CD8-positive, alpha-beta memory T cell (primary cell): Measurements from ENCODE around the gene UBAC2. TPM values are rescaled to one million over a fixed set of nuclear protein-coding genes. Genes with fewer than 3 reads are reported as not detected.
A peak's percentile ranks its signal among the peaks of the same experiment; 100 is the strongest.

Source experiments
- CTCF ChIA-PET: fragments of 350-600 bp; sonication (Branson Sonifier 250); formaldehyde crosslinking; loops from one replicate; lab custom pipeline; 2021; ENCODE audit warnings: antibody characterized with exemption; lab: Charles Lee
- POLR2A ChIA-PET: fragments of 350-600 bp; sonication (Branson Sonifier 250); formaldehyde crosslinking; loops from one replicate; lab custom pipeline; 2021; ENCODE audit warnings: antibody characterized with exemption; lab: Charles Lee
- DNase-seq, 5 donors: peaks; one replicate each; pipeline versions ENCODE4 v3.0.0 to v3.0.0-alpha.2; 2020 to 2022; ENCODE audit warnings: mixed read lengths in 1 of 5
- H3K27ac ChIP-seq: one replicate; pipeline ENCODE4 v1.7.0; 2013; ENCODE audit warnings: low read depth, mild to moderate bottlenecking, low read length, moderate library complexity
- H3K27me3 ChIP-seq: 2 replicates; pipeline ENCODE4 v1.7.0; 2013; ENCODE audit warnings: low read length, mild to moderate bottlenecking; ENCODE audit not compliant: insufficient read depth, poor library complexity, severe bottlenecking
- H3K36me3 ChIP-seq: 2 replicates; pipeline ENCODE4 v1.7.0; 2013; ENCODE audit warnings: mild to moderate bottlenecking, low read length, moderate library complexity; ENCODE audit not compliant: insufficient read depth
- H3K4me1 ChIP-seq: 2 replicates; pipeline ENCODE4 v1.7.0; 2013; ENCODE audit warnings: mild to moderate bottlenecking, low read length, moderate library complexity; ENCODE audit not compliant: insufficient read depth
- H3K4me3 ChIP-seq: 2 replicates; pipeline ENCODE4 v1.7.0; 2013; ENCODE audit warnings: mild to moderate bottlenecking, low read length
- H3K9me3 ChIP-seq: 2 replicates; pipeline ENCODE4 v1.7.0; 2013; ENCODE audit warnings: mild to moderate bottlenecking, low read length
- H3K27ac Mint-ChIP-seq, 8 donors: one replicate each; pipeline ENCODE4 v1.8.0; 2020 to 2021; ENCODE audit warnings: mixed read lengths in 8 of 8, mild to moderate bottlenecking in 6 of 8, inconsistent platforms in 3 of 8, moderate library complexity in 3 of 8
- H3K27me3 Mint-ChIP-seq, 2 donors: one replicate each; pipeline ENCODE4 v1.8.0; 2020 to 2021; ENCODE audit warnings: mixed read lengths in 2 of 2, mild to moderate bottlenecking in 1 of 2, moderate library complexity in 1 of 2
- H3K36me3 Mint-ChIP-seq, 3 donors: one replicate each; pipeline ENCODE4 v1.8.0; 2020 to 2021; ENCODE audit warnings: mixed read lengths in 3 of 3, inconsistent platforms in 1 of 3, mild to moderate bottlenecking in 1 of 3
- H3K4me1 Mint-ChIP-seq, 3 donors: one replicate each; pipeline ENCODE4 v1.8.0; 2020 to 2021; ENCODE audit warnings: mixed read lengths in 3 of 3, inconsistent platforms in 1 of 3, mild to moderate bottlenecking in 1 of 3
- H3K4me3 Mint-ChIP-seq, 7 donors: one replicate each; pipeline ENCODE4 v1.8.0; 2020 to 2021; ENCODE audit warnings: mixed read lengths in 7 of 7, mild to moderate bottlenecking in 6 of 7, moderate library complexity in 4 of 7, inconsistent platforms in 2 of 7
- H3K9me3 Mint-ChIP-seq, 5 donors: one replicate each; pipeline ENCODE4 v1.8.0; 2020 to 2022; ENCODE audit warnings: mixed read lengths in 5 of 5, mild to moderate bottlenecking in 3 of 5, moderate library complexity in 2 of 5, inconsistent platforms in 1 of 5
- polyA plus RNA-seq: library from polyadenylated mRNA; unstranded; fragments of 300-500 nt; fragmentation: Illumina TruSeq; gene quantifications from one replicate; pipeline ENCODE4 v1.2.3, GENCODE V29; 2021
- total RNA-seq, 2 experiments: library from RNA; stranded (reverse); gene quantifications; one replicate each; pipeline ENCODE4 v1.2.3, GENCODE V29; 2021

The UBAC2 gene
- total and polyA plus RNA-seq, 3 experiments from 2014 or later: 62.3 to 160 (median 63.7) TPM

GRCh38 chr13:99425485-99426341 is 225.1 kb downstream of the UBAC2 start:
- H3K36me3 ChIP-seq: no peaks in the 10 kb centered on the region
- Mint-ChIP-seq H3K4me3 (peak overlapping the region; percentile 38 to 84 (median 69)), H3K27ac (peak overlapping the region; percentile 81 to 97 (median 92)), H3K4me1 (peaks cover 37 to 62% (median 51%) of the 10 kb centered on the region in 3 donors), H3K9me3 (no peaks in the 10 kb centered on the region), H3K36me3 (no peaks in the 10 kb centered on the region), H3K27me3 (no peaks in the 10 kb centered on the region)
- peak overlapping the region; percentile 48 for H3K4me3 ChIP-seq
- ChIA-PET POLR2A (interaction anchor here (0.5 to 1.3 kb wide), 3 partner anchors 9 to 238 kb away, joined by 4 to 7 read pairs (median 5); no protein-coding TSS in a partner anchor), CTCF (interaction anchor here (0.7 to 10.2 kb wide), 10 partner anchors 9 to 249 kb away, joined by 3 to 108 read pairs (median 3); no protein-coding TSS in a partner anchor)
- no peak overlapping the region for H3K27ac ChIP-seq
- H3K27me3 ChIP-seq: no peaks in the 10 kb centered on the region
- H3K4me1 ChIP-seq: peaks cover 68% of the 10 kb centered on the region
- peak in 4 of 5 donors; percentile 29 to 64 (median 48) for DNase-seq
- H3K9me3 ChIP-seq: no peaks in the 10 kb centered on the region

GRCh38 chr13:99426426-99426825 is 225.8 kb downstream of the UBAC2 start:
- peaks cover 38 to 62% (median 50%) of the 10 kb centered on the region in 3 donors for H3K4me1 Mint-ChIP-seq
- H3K4me1 ChIP-seq: peaks cover 61% of the 10 kb centered on the region
- no peaks in the 10 kb centered on the region for H3K36me3 Mint-ChIP-seq
- POLR2A ChIA-PET: interaction anchor here (0.7 to 1.3 kb wide), 2 partner anchors 8 to 104 kb away, joined by 4 to 5 read pairs; no protein-coding TSS in a partner anchor
- DNase-seq: no peak
- H3K27ac Mint-ChIP-seq: peak overlapping the region in 7 of 8 donors; percentile 8 to 92 (median 88)
- no peak overlapping the region for H3K27ac ChIP-seq
- H3K36me3 ChIP-seq: no peaks in the 10 kb centered on the region
- H3K4me3 ChIP-seq: no peak overlapping the region
- H3K9me3 Mint-ChIP-seq: no peaks in the 10 kb centered on the region
- CTCF ChIA-PET: interaction anchor here (0.9 to 10.2 kb wide), 6 partner anchors 9 to 250 kb away, joined by 3 to 108 read pairs (median 3); no protein-coding TSS in a partner anchor
- no peaks in the 10 kb centered on the region for H3K27me3 ChIP-seq
- no peaks in the 10 kb centered on the region for H3K27me3 Mint-ChIP-seq
- H3K4me3 Mint-ChIP-seq: peak overlapping the region in 6 of 7 donors; percentile 2 to 58 (median 51)
- H3K9me3 ChIP-seq: no peaks in the 10 kb centered on the region

GRCh38 chr13:99429670-99430069 is 229.0 kb downstream of the UBAC2 start:
- CTCF ChIA-PET: interaction anchor here (0.7 to 1.8 kb wide), 5 partner anchors 42 to 253 kb away, joined by 3 to 4 read pairs (median 3); no protein-coding TSS in a partner anchor
- H3K27me3 Mint-ChIP-seq: no peaks in the 10 kb centered on the region
- H3K9me3 Mint-ChIP-seq: no peaks in the 10 kb centered on the region
- no peak overlapping the region for H3K4me3 Mint-ChIP-seq
- Histone ChIP-seq H3K9me3 (no peaks in the 10 kb centered on the region), H3K4me1 (peaks cover 60% of the 10 kb centered on the region), H3K4me3 (no peak overlapping the region), H3K27me3 (no peaks in the 10 kb centered on the region), H3K36me3 (no peaks in the 10 kb centered on the region), H3K27ac (no peak overlapping the region)
- H3K36me3 Mint-ChIP-seq: no peaks in the 10 kb centered on the region
- no peak overlapping the region for H3K27ac Mint-ChIP-seq
- peaks cover 51 to 65% (median 62%) of the 10 kb centered on the region in 3 donors for H3K4me1 Mint-ChIP-seq
- DNase-seq: no peak
- POLR2A ChIA-PET: no interaction called here

DNA sequence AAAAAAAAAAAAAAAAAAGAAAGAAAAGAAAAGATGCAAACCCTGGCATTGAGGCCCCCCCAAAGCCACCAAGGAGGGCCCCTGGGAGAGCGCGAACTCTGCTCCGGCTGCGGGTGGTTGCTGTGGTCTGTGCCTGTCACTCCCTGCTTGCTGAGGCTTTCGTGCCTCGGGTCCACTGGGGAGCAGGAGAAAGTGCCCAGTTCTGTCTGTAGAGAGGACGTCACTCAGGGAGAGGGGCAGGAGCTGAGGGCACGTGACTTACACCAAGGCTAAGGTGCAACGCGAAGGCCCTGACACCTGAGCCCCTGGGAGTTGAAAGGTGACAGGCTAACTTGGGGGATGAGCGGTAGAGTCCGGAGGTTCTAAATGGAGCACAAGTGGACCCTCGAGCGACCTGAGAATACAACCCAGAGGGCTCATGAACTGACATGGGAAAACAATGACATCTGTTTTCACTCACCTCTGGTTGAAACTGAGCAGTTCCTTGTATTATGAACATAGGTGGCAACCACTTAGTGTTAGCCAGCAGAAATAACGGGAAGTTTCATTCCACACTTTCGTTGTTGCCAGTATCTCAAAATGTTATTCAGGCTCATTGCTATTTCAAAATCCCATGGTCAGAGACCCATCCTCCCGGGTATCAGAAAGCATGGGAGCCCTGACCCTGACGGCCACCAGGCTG is 231.4 kb downstream of the UBAC2 start:
- Mint-ChIP-seq H3K4me1 (peaks cover 54 to 69% (median 65%) of the 10 kb centered on the region in 3 donors), H3K9me3 (no peaks in the 10 kb centered on the region), H3K36me3 (no peaks in the 10 kb centered on the region), H3K27me3 (no peaks in the 10 kb centered on the region), H3K4me3 (peak overlapping the region; percentile 71 to 91 (median 81)), H3K27ac (peak overlapping the region; percentile 70 to 100 (median 96))
- H3K27ac ChIP-seq: peak overlapping the region; percentile 32
- no peaks in the 10 kb centered on the region for H3K27me3 ChIP-seq
- peaks cover 62% of the 10 kb centered on the region for H3K4me1 ChIP-seq
- peak in 4 of 5 donors; percentile 17 to 63 (median 26) for DNase-seq
- H3K36me3 ChIP-seq: no peaks in the 10 kb centered on the region
- ChIA-PET POLR2A (interaction anchor here (0.6 kb wide), 1 partner anchor 35 kb away, joined by 3 read pairs; no protein-coding TSS in a partner anchor), CTCF (no interaction called here)
- H3K9me3 ChIP-seq: no peaks in the 10 kb centered on the region
- peak overlapping the region; percentile 43 for H3K4me3 ChIP-seq

- CTCF ChIA-PET: interaction anchor here (1.0 to 4.9 kb wide), 8 partner anchors 11 to 163 kb away, joined by 3 to 260 read pairs (median 52); no protein-coding TSS in a partner anchor
- Mint-ChIP-seq H3K4me1 (peaks cover 58 to 71% (median 67%) of the 10 kb centered on the region in 3 donors), H3K4me3 (peak overlapping the region; percentile 71 to 91 (median 81)), H3K9me3 (no peaks in the 10 kb centered on the region), H3K27me3 (no peaks in the 10 kb centered on the region), H3K27ac (peak overlapping the region; percentile 70 to 100 (median 96)), H3K36me3 (no peaks in the 10 kb centered on the region)
- Histone ChIP-seq H3K36me3 (no peaks in the 10 kb centered on the region), H3K4me3 (peak overlapping the region; percentile 43), H3K9me3 (no peaks in the 10 kb centered on the region), H3K4me1 (peaks cover 58% of the 10 kb centered on the region), H3K27ac (peak overlapping the region; percentile 32), H3K27me3 (no peaks in the 10 kb centered on the region)
- POLR2A ChIA-PET: interaction anchor here (0.5 to 1.0 kb wide), 2 partner anchors 13 to 246 kb away, joined by 3 to 4 read pairs; no protein-coding TSS in a partner anchor
- peak; percentile 79 to 92 (median 87) for DNase-seq
Observed at GRCh38 chr13:99432609-99433542, 232.2 kb downstream of the UBAC2 start.

- H3K36me3 Mint-ChIP-seq: no peaks in the 10 kb centered on the region
Observed at GRCh38 chr13:99433543-99434075, 233.0 kb downstream of the UBAC2 start.

More at GRCh38 chr13:99433543-99434075, 233.0 kb downstream of the UBAC2 start:
- Mint-ChIP-seq H3K9me3 (no peaks in the 10 kb centered on the region), H3K4me1 (peaks cover 61 to 70% (median 67%) of the 10 kb centered on the region in 3 donors), H3K4me3 (peak overlapping the region; percentile 71 to 91 (median 81)), H3K27ac (peak overlapping the region; percentile 70 to 100 (median 96)), H3K27me3 (no peaks in the 10 kb centered on the region)
- Histone ChIP-seq H3K9me3 (no peaks in the 10 kb centered on the region), H3K27me3 (no peaks in the 10 kb centered on the region), H3K4me1 (peaks cover 54% of the 10 kb centered on the region), H3K4me3 (peak overlapping the region; percentile 43), H3K36me3 (no peaks in the 10 kb centered on the region), H3K27ac (peak overlapping the region; percentile 68)
- CTCF ChIA-PET: interaction anchor here (1.0 to 4.9 kb wide), 17 partner anchors 12 to 257 kb away, joined by 3 to 260 read pairs (median 12); partner anchors contain the start of gene UBAC2
- POLR2A ChIA-PET: interaction anchor here (0.5 to 1.7 kb wide), 5 partner anchors 8 to 245 kb away, joined by 3 to 5 read pairs (median 4); no protein-coding TSS in a partner anchor
- DNase-seq: peak in 1 of 5 donors; percentile 48
